Measurements from ENCODE around the gene CLIC4. TPM values are rescaled to one million over a fixed set of nuclear protein-coding genes. Genes with fewer than 3 reads are reported as not detected.

CLIC4 gene
- total and polyA plus RNA-seq, 2 of the 8 experiments (the other 6 are each of a cell fraction or from before 2014, with no cell fraction given) = 77.5 to 293 TPM

DNA sequence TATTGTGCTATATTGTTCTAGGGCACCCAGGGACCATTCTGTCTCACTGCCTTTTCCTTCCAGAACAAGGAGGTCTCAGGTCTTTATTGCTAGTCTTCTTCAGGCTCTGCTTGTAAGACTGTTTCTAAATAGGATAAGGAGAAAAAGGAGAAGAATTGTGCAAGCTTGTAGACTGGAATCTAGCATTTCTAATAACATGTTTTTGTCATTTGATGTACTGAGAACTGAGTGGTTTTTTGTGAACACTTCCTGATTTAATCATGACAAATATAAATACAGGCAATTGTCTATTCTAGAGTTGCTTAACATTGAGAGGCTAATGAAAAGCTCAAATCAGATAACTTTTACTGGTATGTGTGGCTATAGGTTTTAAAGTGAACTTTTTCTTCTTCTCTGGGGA is 77.6 kb downstream of the CLIC4 start:
- no peaks in the 10 kb centered on the region for H3K9me3 ChIP-seq (ENCODE audit: insufficient read depth in 2 of 2, low read depth in 1 of 2, low read length in 1 of 2)
- no peak overlapping the region for H2BK120ac ChIP-seq (replicated peaks; ENCODE audit: low read depth, low read length)
- H3K4me2 ChIP-seq (ENCODE audit: insufficient read depth in 1 of 2, low read depth in 2 of 2, low read length in 2 of 2) = no peak overlapping the region
- H4K91ac ChIP-seq (replicated peaks; ENCODE audit: insufficient read length, low read length) = no peak overlapping the region
- H3K79me2 ChIP-seq (ENCODE audit: control insufficient read depth in 1 of 2, insufficient read depth in 2 of 2, low read length in 2 of 2) = peaks cover 0 to 90% of the 10 kb centered on the region in 2 experiments; a peak in 3 of 4 replicates
- TF ChIP-seq FOSL1 (IDR thresholded peaks at IDR 0.05; ENCODE audit: insufficient read depth, low read depth, low read length) (no peak), NRF1 (IDR thresholded peaks at IDR 0.05; ENCODE audit: low read depth, low read length) (no peak), CHD2 (IDR thresholded peaks at IDR 0.05; ENCODE audit: low read length) (no peak), SIN3A (conservative IDR thresholded peaks at IDR 0.05 in 1 of 2, IDR thresholded peaks at IDR 0.05 in 1 of 2; ENCODE audit: low read depth in 1 of 2, low read length in 2 of 2) (no peak), SIRT6 (IDR thresholded peaks at IDR 0.05; ENCODE audit: low read length) (no peak), KDM1A (IDR thresholded peaks at IDR 0.05; ENCODE audit: borderline replicate concordance, low read length) (no peak), EGR1 (IDR thresholded peaks at IDR 0.05; ENCODE audit: borderline replicate concordance, low read depth, low read length) (no peak), RFX5 (IDR thresholded peaks at IDR 0.05; ENCODE audit: borderline replicate concordance, low read depth, low read length) (no peak), TBP (IDR thresholded peaks at IDR 0.05; ENCODE audit: low read depth, low read length) (no peak)
- no peak overlapping the region for H2BK5ac ChIP-seq (ENCODE audit: low read depth, low read length)
- no peak overlapping the region for H3K18ac ChIP-seq (ENCODE audit: extremely low read depth, low read length)
- no peak overlapping the region for H4K5ac ChIP-seq (ENCODE audit: insufficient read length, low read depth, low read length)
- peaks cover 3 to 5% of the 10 kb centered on the region in 2 experiments for H4K20me1 ChIP-seq (replicated peaks in 1 of 2; ENCODE audit: control insufficient read depth in 1 of 2, insufficient read depth in 2 of 2, low read length in 2 of 2)
- ChIA-PET CTCF (ENCODE audit: partially characterized antibody) (interaction anchor here (1.9 to 10.5 kb wide), 2 partner anchors 14 to 135 kb away, joined by 7 to 247 read pairs; no protein-coding TSS in a partner anchor), POLR2A (ENCODE audit: partially characterized antibody) (no interaction called here)
- no peak overlapping the region for H2AK5ac ChIP-seq (ENCODE audit: low read depth, low read length)
- H3K56ac ChIP-seq (replicated peaks; ENCODE audit: insufficient read length, low read depth, low read length) = no peak overlapping the region
- no peaks in the 10 kb centered on the region for H3K23me2 ChIP-seq (ENCODE audit: low read depth, low read length)
- no peak for DNase-seq (ENCODE audit: low read depth in 1 of 2, low spot score in 2 of 2)
- no peak overlapping the region for H3K9ac ChIP-seq (replicated peaks in 1 of 4; ENCODE audit: extremely low read depth in 1 of 4, low read depth in 3 of 4, low read length in 3 of 4)
- no peak overlapping the region for H2BK12ac ChIP-seq (ENCODE audit: low read depth, low read length)
- peaks cover 0 to 23% (median 2%) of the 10 kb centered on the region in 4 experiments; a peak in 3 of 8 replicates for H3K36me3 ChIP-seq (ENCODE audit: control insufficient read depth in 2 of 4, insufficient read depth in 4 of 4, low read length in 3 of 4)
- H3K4me1 ChIP-seq (replicated peaks in 1 of 4; ENCODE audit: control insufficient read depth in 3 of 4, insufficient read depth in 4 of 4, low read length in 3 of 4) = no peaks in the 10 kb centered on the region; a peak in 1 of 7 replicates
- H3K4ac ChIP-seq (replicated peaks; ENCODE audit: insufficient read length, low read depth, low read length) = no peak overlapping the region
- no peak overlapping the region for H3K4me3 ChIP-seq (ENCODE audit: extremely low read depth in 1 of 4, insufficient read depth in 2 of 4, low read depth in 3 of 4, low read length in 4 of 4)
- H3K79me1 ChIP-seq (ENCODE audit: low read depth, low read length) = peaks cover 4% of the 10 kb centered on the region
- FAIRE-seq = no peak
- no peak overlapping the region for H2BK15ac ChIP-seq (ENCODE audit: low read length)
- H3K14ac ChIP-seq (ENCODE audit: insufficient read length) = no peak overlapping the region
- no peak overlapping the region for H2BK20ac ChIP-seq (ENCODE audit: low read length)
- no peaks in the 10 kb centered on the region for H3K27me3 ChIP-seq (replicated peaks in 1 of 4; ENCODE audit: control insufficient read depth in 3 of 4, extremely low read depth in 1 of 4, insufficient read depth in 3 of 4, low read length in 3 of 4)
- no peak overlapping the region for H3K27ac ChIP-seq (ENCODE audit: low read depth, low read length)
- H3K23ac ChIP-seq (ENCODE audit: insufficient read length) = no peak overlapping the region
- H4K8ac ChIP-seq (ENCODE audit: extremely low read depth, insufficient read depth, low read length) = no peak overlapping the region
- H2AFZ ChIP-seq (ENCODE audit: low read length) = no peak overlapping the region
